Measurements from ENCODE around the gene COBL.

The COBL gene, protein sequence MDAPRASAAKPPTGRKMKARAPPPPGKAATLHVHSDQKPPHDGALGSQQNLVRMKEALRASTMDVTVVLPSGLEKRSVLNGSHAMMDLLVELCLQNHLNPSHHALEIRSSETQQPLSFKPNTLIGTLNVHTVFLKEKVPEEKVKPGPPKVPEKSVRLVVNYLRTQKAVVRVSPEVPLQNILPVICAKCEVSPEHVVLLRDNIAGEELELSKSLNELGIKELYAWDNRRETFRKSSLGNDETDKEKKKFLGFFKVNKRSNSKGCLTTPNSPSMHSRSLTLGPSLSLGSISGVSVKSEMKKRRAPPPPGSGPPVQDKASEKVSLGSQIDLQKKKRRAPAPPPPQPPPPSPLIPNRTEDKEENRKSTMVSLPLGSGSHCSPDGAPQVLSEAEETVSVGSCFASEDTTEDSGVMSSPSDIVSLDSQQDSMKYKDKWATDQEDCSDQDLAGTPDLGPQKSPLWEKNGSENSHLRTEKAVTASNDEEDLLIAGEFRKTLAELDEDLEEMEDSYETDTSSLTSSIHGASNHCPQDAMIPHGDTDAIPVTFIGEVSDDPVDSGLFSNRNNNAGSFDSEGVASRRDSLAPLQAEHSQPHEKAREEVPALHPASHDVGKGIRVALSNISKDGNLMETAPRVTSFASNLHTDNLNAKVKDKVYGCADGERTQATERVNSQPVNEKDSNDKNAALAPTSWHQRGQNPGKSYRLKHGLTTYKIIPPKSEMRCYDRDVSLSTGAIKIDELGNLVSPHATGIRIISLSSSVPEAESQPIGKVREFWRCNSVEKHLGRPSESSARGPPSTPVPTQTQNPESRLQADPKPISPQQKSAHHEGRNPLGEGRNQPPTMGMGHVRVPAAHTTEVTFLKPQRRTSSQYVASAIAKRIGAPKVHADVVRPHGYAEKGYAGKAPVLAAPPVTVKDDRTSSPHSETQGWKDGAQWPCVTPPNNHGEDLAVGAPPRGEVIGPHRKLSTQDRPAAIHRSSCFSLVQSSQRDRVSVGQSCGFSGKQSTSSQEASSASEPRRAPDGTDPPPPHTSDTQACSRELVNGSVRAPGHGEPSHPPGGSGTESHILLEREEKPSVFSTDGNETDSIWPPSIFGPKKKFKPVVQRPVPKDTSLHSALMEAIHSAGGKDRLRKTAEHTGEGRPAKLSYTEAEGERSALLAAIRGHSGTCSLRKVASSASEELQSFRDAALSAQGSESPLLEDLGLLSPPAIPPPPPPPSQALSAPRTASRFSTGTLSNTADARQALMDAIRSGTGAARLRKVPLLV

DNA sequence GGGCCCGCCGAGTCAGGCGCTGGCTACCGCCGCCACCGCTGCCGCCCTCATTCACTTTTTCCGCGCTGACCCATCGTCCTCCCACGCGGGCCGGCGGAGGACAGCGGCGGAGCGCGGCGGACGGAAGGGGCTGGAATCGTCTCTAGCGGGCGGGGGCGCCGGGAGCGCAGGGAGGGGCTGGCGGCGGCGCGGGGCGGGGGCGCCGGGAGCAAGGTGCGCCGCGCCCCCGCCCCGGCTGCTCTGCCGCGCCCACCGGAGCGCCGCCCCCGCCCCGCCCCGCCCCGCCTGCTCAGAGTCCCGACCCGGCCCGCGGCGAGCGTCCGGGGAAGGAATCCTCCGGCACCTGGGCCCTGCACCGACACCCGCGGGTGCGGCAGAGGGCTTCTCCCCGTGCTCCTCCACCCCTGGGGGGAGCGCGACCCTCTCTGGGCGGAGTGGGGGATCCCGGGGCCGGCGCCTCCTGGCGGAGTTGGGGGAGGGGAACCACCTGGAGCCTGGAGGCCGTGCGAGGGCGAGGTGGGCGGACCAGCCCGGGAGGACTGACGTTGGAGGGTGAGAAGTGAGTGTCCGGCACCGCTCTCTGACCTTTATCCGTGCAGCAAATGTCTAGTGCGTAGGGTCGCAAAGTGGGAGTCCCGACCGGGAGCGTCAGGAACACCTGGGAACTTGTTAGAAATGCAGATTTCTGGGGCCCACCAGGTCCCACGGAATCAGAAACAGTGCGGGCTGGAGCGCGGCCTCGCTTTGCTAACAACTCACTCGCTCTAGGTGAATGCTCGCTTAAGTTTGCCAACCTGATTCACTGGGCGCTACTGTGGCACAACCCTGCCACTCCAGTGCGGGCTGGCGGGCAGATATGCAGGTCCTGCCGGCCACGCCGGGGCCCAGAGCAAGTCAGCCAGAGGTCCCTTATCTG is at the start of gene COBL:
COBL (minus strand) TSS at position 144 of the 916 bp plus-strand sequence. CDS start 176 bp downstream, outside the sequence.
- DNase-seq: no peak

DNA sequence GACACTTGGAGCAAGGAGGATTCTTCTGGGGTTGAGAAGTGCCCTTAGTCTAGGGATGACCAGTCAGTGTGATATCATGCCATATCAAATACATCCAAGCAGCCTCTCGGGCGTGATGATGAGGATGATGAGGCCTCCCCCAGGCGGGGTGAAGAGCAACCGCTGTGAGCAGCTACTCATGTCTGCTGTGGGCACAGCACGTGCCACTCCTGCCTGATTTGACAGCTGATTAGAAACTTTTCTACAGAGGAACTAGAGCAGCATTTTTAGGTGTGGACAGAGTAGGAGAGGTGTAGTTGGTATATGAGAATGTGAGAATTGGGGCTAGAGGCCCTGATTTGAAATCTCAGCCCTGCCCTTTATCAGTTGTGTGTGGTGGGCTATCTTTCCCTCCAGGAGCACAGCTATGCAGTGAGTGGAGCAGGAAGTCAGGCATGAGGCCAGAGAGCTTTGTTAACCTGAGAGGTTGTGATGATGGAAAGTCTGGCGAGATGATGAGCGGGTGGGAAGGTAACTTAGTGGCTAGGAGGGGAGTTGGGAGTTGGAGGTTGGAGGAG is 49.6 kb upstream of the COBL start:
- DNase-seq: no peak

DNA sequence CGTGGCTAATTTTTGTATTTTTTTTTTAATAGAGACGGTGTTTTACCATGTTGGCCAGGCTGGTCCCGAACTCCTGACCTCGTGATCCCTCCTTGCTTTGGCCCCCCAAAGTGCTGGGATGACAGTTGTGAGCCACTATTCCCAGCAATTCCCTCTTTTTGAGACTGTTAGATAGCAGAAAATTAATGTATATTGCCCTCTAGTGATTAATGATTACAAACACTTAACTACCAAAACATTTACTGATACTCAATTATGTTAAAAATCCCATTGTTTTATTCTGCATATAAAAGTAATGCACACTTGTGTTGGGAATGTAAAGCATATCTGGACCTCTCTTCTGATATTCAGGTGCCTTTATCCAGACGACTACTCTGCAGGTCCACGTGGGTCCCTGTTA is 41.2 kb upstream of the COBL start:
- DNase-seq: peak in 1 of 14 donors; percentile 10

DNA sequence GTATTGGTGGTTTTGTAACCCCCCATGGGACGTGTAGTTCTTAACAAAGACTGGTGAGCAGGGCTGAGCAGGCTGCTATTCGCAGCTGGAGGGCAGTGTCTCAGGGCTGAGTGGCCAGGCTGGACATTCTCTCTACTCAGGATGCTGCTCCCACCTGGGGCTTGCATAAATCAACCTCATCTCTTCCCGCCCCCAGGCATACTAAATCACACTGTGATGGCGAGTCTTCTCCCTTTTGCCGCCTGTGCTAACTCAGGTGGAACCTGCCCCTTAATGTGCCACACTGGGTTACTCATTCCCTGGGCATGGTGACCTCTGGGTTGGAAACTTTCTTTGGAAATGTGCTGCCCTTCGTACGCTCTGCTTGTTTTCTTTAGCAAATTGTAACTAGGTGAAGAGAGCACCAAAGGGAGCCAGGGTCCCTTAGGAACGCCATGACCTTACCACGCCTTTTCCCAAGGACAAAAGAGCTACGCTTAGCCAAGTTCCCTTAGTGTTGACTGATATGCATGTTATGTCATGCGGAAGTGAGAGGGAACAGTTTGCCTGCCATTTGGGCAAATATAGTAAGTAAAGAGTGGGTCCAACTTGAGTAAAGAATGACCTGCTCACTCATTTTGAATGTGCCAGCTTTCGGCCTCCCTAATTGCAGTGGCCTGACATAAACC is 40.4 kb upstream of the COBL start:
- no peak for DNase-seq

DNA sequence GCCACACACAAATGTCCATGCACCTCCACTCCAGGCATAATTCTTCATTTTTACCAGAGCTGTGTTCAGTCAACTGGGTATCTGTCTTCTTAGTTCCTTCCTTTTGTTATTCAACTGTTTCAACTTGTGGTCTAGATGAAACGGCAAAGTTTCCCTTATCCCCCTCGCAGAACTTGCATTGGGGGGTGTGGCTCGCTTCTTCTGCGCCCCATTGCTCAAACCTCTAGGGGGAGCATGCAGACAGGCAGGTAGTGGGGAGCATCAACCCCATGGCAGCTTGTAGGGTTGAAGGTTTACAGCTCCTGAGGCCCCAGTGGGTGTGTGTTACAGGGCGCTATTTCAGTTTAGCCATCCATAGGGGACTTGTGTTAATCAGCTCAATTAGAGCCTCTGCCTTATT is 38.3 kb upstream of the COBL start:
- no peak for DNase-seq

DNA sequence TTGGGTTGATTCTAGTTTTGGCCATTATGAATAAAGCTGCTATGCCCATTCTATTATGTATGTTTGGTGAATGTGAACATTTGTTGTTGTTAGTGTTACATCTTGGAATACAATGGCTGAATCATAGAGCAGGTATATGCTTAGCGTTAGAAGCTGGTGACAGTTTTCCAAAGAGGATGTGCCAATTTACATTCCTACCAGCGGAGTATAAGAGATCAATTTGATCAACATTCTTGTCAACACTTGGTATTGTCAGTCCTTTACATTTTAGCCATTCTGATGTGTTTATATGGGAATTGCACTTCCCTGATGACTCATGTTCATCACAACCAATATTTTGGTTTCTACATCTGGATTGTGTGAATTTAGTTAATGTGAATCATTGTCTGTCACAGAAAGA is 37.8 kb upstream of the COBL start:
- DNase-seq: no peak

DNA sequence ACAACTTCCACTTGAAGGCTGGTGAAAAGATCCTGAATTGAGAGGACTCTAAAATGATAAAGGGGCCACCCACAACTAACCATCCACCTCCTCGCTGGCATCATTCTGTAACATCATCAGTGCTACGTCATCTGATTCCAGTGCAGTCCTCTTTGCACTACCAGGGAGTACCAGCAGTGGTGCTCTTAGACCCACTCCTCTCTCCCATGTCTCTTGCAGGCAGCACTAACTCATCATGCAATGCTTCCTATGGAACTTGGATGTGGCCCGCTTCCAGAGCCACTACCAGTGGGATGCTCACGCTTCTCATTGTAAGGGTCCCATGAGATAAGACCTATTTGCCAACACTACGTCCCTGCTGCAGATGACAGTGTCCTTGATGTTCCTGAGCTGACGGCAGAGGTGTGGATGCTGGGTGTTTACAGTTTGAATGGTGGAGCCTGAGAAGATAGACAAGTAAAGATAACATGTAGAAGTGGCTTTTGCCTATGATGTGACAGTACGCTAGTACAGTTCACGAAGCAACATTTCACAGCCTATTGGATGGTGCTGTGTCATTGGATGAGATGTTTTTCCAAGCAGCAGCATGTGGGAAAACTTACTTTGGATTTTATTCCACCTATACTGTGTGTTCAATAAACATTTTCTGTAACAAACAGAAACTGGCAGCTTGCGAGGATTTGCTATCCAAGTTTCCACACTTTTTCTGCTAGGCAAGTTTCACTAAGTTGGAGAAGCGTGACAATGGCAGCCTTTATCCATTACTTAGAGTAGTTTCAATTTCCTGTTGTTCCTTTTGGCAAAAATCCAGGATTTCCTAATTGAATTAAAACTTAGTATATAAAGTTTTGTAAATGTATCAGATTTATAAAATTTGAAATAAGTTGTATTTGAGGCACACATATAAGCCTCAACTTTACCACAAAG is 35.8 kb upstream of the COBL start:
- no peak for DNase-seq

DNA sequence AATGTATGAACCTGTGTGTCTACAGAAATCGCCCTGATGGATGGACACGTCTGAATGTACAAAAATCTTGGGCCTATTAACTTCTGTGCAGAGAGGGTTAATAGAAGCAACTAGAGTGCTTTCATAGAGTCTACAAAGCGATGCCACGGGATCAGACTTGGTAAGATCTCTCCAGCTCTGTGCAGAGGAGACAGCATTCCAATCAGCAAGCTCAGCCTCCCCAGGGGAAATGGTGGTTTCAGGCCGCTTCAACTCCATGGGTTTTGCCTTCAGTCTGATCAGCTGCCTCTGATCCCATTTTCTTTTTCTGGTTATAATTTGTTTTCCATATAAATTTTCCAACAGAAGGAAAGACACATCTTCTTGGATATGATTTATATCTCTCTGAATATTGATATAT is 35.1 kb upstream of the COBL start:
- DNase-seq: no peak

DNA sequence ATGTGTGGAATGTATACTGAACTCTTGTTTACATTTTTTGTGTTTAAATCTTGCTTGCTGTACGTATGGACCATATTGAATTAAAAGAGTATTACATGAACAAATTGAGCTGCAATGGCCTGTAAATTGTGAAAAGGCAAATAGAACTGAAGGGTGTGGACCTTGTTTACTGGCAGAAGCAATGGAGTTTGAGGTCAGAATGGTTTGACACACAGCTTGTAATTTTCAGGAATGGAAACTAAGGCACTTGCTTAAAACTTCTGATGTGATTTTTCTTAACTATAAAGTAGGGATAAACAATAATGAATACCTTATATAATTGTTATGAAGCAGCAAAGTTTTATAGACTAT is 33.9 kb upstream of the COBL start:
- no peak for DNase-seq

DNA sequence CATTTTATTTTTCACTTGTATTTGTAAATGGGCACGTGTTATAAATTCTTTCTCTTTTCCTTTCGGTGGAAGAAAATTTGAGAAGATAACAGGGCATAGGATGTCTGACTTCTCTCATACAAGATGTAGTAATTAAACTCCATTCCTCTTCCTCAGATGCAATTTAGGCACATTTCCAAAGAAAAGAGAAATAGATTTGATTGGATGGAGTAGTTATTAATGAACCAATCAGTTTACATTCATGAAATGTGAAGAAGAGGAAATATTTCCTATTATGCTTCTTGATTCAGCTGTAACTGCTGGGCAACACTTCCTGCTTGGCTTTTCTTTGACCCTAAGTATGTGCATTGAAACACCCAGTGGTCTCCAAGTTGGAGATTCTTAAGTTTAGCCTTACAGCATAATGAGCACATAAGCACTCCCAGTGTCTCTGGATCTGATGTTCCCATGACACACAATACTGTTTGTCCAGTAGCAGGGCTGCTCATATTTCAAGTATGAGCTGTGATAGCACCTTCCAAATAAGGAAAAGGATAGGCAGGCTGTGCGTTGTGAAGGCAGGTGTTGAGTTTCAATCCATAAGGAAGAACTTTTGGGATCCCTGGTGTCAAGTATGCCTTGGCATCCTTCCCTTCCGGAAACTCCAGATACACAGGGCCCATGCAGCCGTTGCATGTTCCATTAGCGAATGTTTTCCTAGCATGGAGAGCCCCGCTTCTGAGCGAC is 33.4 kb upstream of the COBL start:
- no peak for DNase-seq

DNA sequence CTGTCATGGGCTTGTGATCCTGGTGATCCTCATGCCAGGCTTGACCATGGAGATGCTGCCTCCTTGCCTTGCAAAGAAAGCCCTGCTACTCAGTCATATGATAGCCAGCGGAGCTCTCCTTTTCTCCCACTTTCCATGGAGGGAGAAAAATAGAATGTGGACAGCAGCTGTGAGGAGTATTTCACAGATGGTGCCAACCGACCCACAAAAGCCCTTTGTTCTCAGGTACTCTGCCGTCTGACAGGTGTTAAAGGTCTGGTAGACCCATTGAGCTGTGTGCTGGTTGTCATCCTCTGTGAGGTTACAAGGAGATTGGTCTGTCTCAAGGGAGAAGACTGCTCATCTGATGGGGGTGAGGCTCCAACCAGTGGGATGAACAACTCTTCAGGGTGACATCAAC is 29.5 kb upstream of the COBL start:
- no peak for DNase-seq

DNA sequence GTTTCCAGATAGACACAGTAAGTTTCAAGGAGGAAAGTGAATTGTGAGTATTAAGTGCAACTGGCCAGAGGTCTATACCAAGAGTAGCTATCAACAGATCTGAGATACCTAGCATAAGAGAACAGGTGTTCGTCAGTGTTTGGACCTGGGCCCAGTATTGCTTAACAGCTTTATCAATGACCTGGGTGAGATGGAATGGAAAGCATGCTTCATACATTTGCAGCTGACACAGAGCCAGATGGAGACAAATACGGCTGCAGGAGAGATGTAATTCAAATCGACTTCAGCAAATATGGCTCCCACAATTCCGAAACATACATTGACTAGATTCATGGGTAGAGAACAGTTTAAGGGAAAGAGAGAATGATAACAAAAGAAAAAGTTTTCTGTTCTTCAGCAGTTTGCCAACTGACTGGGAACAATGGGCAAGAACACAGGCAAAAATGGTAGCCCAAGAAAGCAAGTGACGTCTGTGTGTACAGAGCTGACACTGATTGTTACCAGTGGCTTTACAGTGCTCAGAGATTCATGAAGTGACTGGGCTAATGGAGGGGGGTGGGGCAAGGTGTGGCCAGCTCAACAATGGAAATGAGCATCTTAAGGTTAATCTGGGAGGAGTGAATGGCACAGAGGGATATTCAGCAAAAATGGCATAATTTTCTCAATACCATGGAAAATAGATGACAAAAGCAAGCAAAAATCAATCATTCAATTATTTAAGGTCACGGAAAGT is 28.0 kb upstream of the COBL start:
- no peak for DNase-seq

DNA sequence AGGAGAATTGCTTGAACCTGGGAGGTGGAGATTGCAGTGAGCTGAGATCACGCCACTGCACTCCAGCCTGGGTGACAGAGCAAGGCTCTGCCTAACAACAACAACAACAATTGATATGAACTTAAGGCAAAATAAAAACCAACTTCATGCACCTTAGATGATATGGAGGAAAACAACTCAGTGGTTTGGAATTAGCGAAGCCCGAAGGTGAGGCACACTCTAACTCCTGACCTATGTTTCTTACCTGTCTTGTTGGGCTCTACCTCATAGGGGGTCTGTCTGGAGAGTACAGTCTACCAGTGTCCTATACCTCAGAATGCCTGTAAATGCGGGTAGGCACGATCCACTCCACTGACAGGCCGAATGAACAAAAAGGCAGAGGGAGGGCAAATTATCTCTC is 24.3 kb upstream of the COBL start:
- no peak for DNase-seq

DNA sequence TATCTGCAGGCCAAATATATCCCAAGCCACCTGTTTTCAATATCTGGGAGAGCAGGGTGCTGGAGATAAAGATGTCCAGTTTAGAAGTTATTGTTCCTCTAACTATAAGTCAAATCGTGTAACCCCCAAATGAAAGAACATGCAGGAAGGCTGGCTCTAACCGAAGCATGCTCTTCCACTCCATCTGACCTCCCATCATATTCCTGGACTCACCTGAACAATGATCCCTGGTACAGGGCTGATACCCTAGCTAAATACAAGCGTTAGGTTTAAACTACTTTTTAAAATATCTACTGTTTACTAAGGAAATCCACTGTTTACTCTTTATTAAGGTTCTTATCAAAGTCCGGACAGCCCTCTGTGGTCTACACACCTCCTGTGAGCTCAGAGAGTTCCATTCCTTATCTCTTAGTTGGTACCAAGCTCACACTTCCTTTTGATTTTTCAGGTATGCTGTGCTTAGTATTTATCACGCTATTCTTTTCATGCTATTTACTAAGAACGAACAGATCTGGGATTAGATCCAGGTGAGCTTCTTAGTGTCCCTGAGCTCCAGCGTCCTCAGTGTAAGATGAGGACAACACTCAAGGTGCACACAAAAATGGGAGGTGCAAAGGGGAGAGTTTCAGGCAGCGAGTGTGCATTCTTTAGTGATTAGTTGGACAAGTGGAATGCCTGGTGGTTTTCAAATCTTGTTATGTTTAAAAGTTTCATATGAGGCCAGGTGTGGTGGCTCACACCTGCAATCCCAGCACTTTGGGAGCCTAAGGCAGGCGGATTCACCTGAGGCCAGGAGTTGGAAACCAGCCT is 23.6 kb upstream of the COBL start:
- DNase-seq: no peak

DNA sequence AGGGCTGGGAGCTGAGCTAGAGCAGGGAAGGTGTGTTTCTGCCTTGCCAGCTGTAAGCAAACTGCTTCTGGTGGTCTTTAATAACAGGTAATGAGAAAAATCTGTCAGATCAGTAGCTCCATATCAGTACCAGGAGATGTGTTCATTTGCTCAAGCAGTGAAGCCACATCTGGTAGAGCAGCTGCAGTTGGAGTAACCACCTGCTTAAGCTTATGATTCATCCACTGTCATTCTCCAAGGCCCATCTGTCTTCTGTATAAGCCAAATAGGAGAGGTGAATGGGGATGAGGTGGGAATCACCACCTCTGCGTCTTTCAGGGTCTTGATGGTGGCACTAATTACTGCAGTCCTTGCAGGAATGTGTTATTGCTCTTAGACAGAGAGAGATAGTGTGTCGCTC is 18.4 kb upstream of the COBL start:
- no peak for DNase-seq

DNA sequence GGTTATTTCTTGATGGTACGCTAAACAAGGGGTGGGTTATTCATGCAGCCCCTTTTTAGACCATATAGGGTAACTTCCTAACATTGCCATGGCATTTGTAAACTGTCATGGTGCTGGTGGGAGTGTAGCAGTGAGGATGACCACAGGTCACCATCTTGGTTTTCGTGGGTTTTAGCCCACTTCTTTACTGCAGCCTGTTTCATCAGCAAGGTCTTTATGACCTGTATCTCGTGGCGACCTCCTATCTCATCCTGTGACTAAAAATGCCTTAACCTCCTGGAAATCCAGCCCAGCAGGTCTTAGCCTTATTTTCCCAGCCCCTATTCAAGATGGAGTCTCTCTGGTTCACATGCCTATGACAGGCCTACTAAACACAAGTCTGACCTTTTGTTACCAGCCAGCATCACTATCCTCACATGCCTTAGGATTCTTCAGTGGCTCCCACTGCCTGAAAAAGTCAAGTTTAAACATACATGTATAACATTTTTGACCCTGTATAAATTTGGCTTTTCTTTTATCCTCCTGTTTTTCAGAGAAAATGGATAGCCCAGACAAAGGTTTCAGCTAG is 13.2 kb upstream of the COBL start:
- no peak for DNase-seq

DNA sequence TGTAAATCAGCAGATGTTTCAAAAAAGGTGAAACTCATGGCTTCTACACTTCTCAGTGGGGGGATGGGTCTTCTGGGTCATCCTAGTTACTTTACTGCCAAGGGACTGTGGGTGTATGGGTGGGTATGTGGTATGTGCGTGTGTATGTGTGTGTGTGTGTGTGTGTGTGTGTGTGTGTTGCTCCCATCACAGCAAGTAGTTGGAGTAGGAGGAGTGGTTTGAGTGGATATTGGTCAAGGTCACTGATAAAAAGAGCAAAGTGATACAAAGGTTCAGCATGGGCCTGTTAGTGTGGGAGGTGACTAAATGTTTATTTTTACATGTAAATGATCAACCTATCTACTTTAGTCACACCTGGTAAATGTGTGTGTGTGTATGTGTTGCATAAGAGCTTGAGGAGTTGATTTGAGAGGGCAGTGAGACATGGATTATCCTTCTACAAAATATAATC is 11.8 kb upstream of the COBL start:
- DNase-seq: no peak

Measured in C1 segment of cervical spinal cord (tissue), 14 donors.